Suppressor macrophage (primary cell): ENCODE data around the gene DUSP15.
"Not testable (repeated sequence)": the region's sequence is repeated elsewhere in the genome, so short reads cannot be mapped to it uniquely, and the experiment has no call there.

Source experiments
- DNase-seq, 4 experiments: peaks; one replicate each; pipeline ENCODE4 v3.0.0-alpha.2; 2020 to 2022

The DUSP15 gene

DNA sequence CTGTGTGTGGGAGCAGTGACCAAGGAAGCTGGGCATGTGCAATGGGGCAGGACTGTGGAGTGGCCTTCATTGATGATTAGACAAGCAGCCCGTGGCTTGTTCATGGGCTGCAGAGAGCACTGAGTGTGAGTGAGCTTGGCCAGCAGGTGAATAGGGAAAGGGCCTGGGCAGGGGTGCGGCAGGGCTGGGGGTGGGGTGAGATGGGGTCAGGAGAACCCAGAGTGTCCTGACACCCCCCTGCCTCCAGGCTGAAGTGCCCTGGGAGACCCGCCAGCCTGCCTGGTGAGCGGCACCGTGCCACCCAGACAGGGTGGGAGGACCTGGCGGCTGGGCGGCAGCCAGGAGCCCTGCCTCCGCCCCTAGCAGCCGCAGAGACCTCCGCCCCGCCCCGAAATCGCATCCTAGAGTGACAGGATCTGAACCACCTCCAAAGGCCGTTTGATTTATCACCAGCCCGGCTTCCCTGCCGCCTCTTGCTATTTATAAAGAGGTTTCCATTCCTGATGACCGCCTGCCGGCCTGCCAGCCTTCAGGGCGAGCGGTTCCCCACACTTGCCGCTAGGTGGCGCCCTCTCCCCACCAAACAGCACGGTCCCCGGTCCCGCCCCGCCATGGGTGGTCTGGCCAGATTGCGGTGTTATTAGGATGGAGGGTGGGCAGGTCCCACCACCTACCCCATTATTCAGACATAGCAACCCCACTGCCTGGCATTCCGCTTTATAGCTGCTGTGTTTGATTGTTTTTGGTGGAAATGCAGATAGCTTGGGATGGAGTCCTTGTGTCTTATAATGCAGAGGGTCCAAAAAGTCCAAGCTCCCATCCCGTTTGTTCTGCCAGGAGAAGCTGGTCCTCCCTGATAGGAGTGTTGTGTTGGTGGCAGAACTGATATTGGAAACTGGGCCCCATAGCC is 47.7 kb downstream of the DUSP15 start:
- DNase-seq, result peak; percentile 68 to 84 (median 76)

- peak in 3 of 4 experiments; percentile 21 to 39 (median 28) for DNase-seq
Observed at GRCh38 chr20:31821427-31821826, 48.9 kb downstream of the DUSP15 start.

DNA sequence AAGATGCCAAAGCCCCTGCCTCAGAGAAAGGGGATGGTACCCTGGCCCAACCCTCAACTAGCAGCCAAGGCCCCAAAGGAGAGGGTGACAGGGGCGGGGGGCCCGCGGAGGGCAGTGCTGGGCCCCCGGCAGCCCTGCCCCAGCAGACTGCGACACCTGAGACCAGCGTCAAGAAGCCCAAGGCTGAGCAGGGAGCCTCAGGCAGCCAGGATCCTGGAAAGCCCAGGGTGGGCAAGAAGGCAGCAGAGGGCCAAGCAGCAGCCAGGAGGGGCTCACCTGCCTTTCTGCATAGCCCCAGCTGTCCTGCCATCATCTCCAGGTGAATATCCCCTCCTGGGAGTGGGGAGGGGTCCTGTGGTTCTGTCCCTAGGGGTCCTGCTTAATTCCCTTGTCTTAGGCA is 50.1 kb downstream of the DUSP15 start:
- no peak for DNase-seq

DNA sequence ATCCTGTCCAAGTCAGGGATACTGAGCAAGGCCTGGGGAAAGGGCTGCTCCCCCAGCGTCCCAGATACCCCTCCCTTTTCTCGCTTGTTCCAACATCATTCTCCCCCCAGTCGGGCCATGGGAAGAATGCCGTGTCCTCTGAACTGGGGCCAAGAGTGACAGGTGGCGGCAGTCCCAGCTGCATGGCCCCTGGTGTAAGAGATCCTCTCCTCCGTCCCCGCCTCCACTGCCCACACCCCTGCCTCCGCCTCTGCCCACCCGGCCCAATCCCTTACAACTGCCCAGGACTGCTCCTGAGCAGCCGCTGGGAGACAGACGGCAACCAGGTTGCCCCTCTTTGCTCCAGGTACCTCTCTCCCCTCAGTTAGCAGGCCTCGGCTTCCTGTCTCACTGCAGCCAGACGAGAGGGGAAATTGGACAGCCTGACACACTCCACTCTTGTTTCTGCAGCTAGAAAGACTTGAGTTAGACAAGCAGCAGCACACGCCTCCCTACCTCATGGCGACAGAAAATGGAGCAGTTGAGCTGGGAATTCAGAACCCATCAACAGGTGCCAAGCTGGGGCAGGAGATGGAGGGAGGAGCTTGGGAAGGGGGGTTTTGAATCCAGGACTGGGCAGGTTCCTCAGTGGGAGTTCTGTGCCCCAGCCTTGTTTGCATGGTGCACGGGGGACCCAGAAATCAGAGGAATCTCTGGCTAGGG is 51.1 kb downstream of the DUSP15 start, which contains the start of gene MYLK2:
Gene MYLK2 (plus strand): TSS at position 274 of the 702 bp plus-strand sequence. CDS start 225 bp downstream, at position 499.
- no peak for DNase-seq

DNA sequence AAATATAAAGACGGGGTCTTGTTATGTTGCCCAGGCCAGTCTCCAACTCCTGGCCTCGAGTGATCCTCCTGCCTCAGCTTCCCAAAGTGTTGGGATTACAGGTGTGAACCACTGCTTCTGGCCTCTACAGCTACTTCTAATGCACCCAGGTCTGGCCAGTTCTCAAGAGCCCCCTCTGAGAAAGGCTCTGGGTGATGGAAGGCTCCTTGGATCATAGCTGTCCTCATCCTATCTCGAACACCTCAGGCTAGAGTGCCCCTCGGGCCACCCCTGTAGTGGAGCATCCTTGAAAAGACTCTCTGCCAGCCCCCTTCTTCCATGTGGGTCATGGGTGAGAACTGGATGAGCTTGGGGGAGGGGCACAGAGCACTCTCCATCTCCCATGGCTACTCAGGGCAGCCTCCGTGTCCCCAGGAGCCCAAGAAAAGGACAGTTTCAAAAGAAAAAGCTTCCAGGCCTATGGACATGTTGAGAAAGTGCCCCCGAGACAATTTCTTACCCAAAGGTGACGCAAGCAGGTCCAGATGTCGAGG is 51.9 kb downstream of the DUSP15 start:
- DNase-seq, result no peak

DNA sequence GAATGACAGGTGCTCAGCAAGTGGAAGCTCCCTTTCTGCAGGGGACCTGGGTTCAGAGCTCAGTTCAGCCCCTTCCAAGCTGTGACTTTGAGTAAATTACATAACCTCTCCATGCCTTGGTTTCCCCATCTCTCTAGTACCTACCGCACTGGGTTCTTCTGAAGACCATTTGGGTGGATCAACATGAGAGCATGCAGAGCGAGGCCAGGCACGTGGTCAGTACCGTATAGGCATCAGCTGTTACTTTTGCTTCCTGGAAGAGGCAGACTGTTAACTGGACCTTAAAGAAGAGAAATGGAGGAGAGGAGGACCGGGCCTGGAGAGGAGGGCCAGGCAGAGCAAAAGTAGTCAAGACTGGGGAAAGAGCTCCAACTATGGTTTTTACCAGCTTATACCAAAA is 52.9 kb downstream of the DUSP15 start:
- DNase-seq, result no peak

DNA sequence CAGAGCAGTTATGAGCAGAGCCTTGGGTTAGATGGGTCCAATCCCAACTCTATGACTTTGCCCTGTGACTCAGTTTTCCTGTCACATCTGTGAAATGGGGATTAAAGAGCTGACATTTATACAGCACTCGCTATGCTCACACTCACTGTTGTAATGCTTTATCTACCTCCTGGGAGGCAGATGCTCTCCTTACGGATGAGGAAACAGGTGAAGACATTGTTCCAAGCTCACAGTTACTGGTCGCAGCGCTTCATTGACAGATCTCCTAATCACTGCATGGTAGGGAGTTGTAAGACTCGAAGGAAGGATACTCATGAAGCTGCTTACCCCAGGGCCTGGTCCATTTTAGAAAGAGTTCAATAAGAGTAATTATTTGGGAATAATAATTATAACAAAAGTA is 54.1 kb downstream of the DUSP15 start:
- DNase-seq, result no peak

DNA sequence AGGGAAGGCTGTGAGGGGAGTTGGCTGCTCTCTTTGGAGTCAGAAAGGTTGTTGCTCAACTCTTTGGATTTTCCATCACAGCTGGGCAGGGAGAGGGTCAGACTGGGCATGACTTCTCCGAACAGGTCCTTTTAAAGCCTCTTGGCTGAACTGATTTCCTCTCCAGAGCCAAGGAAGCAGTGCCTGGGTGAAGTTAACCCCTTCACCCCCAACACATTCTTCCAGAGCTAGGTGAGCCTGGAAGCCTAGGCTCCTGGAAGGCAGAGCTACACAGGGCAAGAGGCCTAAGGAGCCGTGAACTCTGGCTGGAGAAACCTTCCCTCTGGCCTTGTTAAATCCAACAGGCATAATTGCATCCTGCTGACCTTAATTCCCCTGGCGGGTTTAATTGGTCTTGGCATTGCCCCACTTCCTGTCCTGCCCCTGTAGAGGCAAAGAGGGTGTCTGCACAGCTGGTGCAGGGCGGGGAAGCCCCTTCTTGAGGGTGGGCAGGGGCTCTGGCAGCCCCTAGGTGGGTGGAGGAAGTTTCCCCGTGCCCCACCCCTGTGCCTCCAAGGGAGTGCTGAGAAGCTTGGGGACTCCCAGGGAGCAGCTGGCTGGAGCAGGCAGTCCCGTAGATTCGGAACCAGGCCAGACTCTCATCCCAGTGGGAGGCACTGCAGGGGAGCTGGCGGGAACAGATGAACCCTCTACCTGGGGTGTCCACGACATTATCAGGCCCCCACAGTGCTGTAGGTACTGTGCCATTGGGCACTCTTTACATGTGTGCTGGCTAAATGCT is 54.7 kb downstream of the DUSP15 start:
- no peak for DNase-seq

DNA sequence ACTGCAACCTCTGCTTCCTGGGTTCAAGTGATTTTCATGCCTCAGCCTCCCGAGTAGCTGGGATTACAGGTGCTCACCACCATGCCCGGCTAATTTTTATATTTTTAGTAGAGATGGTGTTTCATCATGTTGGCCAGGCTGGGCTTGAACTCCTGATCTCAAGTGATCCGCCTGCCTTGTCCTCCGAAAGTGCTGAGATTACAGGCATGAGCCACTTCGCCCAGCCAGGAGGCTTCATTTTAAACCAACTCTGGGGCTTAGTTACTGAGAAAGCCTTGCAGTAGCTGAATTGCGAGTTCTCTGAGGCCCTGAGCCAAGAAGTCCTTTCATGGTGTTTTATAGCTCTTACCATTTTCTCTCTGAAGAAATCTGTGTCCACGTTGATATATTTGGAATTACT is 56.2 kb downstream of the DUSP15 start:
- DNase-seq, result not testable (repeated sequence)

- no peak for DNase-seq
Observed at GRCh38 chr20:31813611-31814010, 56.7 kb downstream of the DUSP15 start.

DNA sequence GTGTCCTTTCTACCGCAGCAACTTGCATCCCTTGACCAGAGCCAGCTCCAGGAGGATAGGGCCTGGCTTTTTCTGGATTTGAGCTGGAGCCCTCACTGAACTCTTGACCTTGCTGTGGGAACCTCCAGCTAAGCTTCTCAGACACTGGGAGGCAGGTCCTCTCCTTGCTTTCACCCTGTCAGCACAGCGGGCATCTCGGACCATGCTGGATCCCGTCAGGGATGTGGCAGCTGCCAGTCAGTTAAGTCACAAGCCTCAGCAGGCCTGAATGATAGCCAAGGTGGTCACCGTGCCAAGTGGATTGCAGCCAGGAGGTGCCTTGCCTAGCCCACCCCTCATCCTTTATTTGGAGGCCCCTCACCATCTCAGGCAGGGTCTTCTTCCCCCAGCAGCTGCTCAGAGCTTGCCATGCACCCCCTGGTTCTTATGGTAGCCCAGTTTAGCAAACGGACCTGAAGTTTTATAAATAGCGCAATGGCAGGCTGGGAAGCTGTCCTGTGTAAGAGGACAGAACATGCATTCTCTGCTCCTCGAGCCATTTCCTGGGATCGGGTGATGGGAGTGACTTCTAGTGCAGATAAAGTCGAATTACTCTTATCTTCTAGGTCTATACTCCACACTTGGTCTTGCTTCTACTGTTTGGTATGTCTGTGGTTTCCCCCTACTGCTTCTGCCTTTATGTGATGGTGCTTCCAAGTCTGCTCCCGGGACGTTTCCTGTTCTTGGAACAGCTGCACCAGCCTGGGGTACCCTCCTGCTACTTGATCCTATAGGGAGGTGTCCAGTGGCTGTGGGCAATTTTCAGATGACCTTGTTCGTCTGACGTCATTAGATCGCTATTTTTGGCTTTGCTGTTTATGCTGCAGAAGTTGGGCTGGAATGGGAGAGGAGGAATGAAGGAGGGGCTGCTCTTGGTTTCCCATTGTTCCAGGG is 58.3 kb downstream of the DUSP15 start:
- peak in 1 of 4 experiments; percentile 19 for DNase-seq

DNA sequence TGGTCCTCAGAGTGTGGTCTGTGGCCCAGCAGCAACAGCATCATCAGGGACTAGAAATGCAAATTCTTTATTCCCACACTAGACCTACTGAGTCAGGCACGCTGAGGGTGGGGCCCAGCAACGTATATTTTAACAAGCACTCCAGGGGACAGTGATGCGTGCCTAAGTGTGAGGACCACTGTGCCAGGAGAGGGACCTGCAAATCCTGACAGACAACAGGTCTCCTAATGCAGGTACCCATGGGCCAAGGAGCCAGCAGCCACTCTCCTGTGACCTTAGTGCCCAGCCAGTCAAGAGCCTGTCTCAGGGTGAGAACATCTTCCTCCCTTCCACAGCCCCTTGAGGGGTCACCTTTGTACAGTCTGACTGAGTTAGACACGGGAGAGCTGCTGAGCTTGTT is 59.1 kb downstream of the DUSP15 start:
- no peak for DNase-seq
